ENCODE data around the gene CELF6. TPM values are rescaled to one million over a fixed set of nuclear protein-coding genes. Genes with fewer than 3 reads are reported as not detected.

The CELF6 gene
- total and polyA plus RNA-seq, 2 experiments from 2014 or later, result 0.40 to 2.4 TPM

- Histone ChIP-seq H3K4me1 (ENCODE audit: insufficient read depth) (no peaks in the 10 kb centered on the region), H3K79me2 (no peaks in the 10 kb centered on the region), H3K9me3 (ENCODE audit: low read depth) (no peaks in the 10 kb centered on the region), H3K36me3 (replicated peaks; ENCODE audit: insufficient read depth, low read depth) (no peaks in the 10 kb centered on the region), H3K27ac (no peak overlapping the region), H3K4me2 (no peak overlapping the region), H3K27me3 (peaks cover 3% of the 10 kb centered on the region), H3K4me3 (no peak overlapping the region), H4K20me1 (ENCODE audit: insufficient read depth, poor library complexity, severe bottlenecking) (no peaks in the 10 kb centered on the region), H2AFZ (no peak overlapping the region), H3K9me2 (replicated peaks; ENCODE audit: insufficient read depth) (no peaks in the 10 kb centered on the region)
- 80% methylated on average over 3 of the region's 5 CpGs for WGBS (ENCODE audit: low lambda C conversion rate, missing lambda C conversion rate)
- TF ChIP-seq EZH2phosphoT487 (IDR thresholded peaks at IDR 0.05; ENCODE audit: low read depth, severe bottlenecking, unreplicated experiment) (no peak), CTCF (IDR thresholded peaks at IDR 0.05; ENCODE audit: poor library complexity) (no peak)
- DNase-seq (ENCODE audit: low spot score), result no peak
Measured at GRCh38 chr15:72307026-72307425, 12.9 kb downstream of the CELF6 start.

GRCh38 chr15:72306211-72306785 is 13.7 kb downstream of the CELF6 start:
- no peaks in the 10 kb centered on the region for H3K79me2 ChIP-seq
- 75% methylated on average over 8 of the region's 10 CpGs for WGBS (ENCODE audit: low lambda C conversion rate, missing lambda C conversion rate)
- H3K9me2 ChIP-seq (replicated peaks; ENCODE audit: insufficient read depth), result no peaks in the 10 kb centered on the region
- no peak overlapping the region for H3K4me2 ChIP-seq
- no peak overlapping the region for H2AFZ ChIP-seq
- no peaks in the 10 kb centered on the region for H4K20me1 ChIP-seq (ENCODE audit: insufficient read depth, poor library complexity, severe bottlenecking)
- no peak overlapping the region for H3K4me3 ChIP-seq
- H3K27me3 ChIP-seq, result peaks cover 3% of the 10 kb centered on the region
- H3K36me3 ChIP-seq (replicated peaks; ENCODE audit: insufficient read depth, low read depth), result no peaks in the 10 kb centered on the region
- TF ChIP-seq EZH2 (IDR thresholded peaks at IDR 0.05; ENCODE audit: borderline replicate concordance) (no peak), CTCF (IDR thresholded peaks at IDR 0.05; ENCODE audit: poor library complexity) (no peak), EZH2phosphoT487 (IDR thresholded peaks at IDR 0.05; ENCODE audit: low read depth, severe bottlenecking, unreplicated experiment) (no peak)
- H3K9me3 ChIP-seq (ENCODE audit: low read depth), result no peaks in the 10 kb centered on the region
- H3K4me1 ChIP-seq (ENCODE audit: insufficient read depth), result no peaks in the 10 kb centered on the region
- no peak overlapping the region for H3K27ac ChIP-seq
- no peak for DNase-seq (ENCODE audit: low spot score)

- no peak for TF ChIP-seq CTCF (IDR thresholded peaks at IDR 0.05; ENCODE audit: poor library complexity)
- TF ChIP-seq EZH2phosphoT487 (IDR thresholded peaks at IDR 0.05; ENCODE audit: low read depth, severe bottlenecking, unreplicated experiment), result no peak
- TF ChIP-seq EZH2 (IDR thresholded peaks at IDR 0.05; ENCODE audit: borderline replicate concordance), result no peak
Measured at GRCh38 chr15:72304596-72304995, 15.4 kb downstream of the CELF6 start.

More at GRCh38 chr15:72304596-72304995, 15.4 kb downstream of the CELF6 start:
- no peaks in the 10 kb centered on the region for H4K20me1 ChIP-seq (ENCODE audit: insufficient read depth, poor library complexity, severe bottlenecking)
- no peak overlapping the region for H2AFZ ChIP-seq
- no peak overlapping the region for H3K27ac ChIP-seq
- H3K79me2 ChIP-seq, result no peaks in the 10 kb centered on the region
- H3K4me1 ChIP-seq (ENCODE audit: insufficient read depth), result no peaks in the 10 kb centered on the region
- no peaks in the 10 kb centered on the region for H3K9me3 ChIP-seq (ENCODE audit: low read depth)
- 94% methylated on average over 7 of the region's 7 CpGs for WGBS (ENCODE audit: low lambda C conversion rate, missing lambda C conversion rate)
- H3K36me3 ChIP-seq (replicated peaks; ENCODE audit: insufficient read depth, low read depth), result no peaks in the 10 kb centered on the region
- H3K4me2 ChIP-seq, result no peak overlapping the region
- H3K9me2 ChIP-seq (replicated peaks; ENCODE audit: insufficient read depth), result no peaks in the 10 kb centered on the region
- H3K4me3 ChIP-seq, result no peak overlapping the region
- DNase-seq (ENCODE audit: low spot score), result no peak
- H3K27me3 ChIP-seq, result peaks cover 3% of the 10 kb centered on the region
